K562 (cell line): ENCODE results near the gene TRMT1. TPM values are rescaled to one million over a fixed set of nuclear protein-coding genes. Genes with fewer than 3 reads are reported as not detected.

Experiments used
- BCOR ChIP-seq: fragments of 450-650 bp; IDR thresholded peaks from 2 replicates; pipeline ENCODE4 v1.6.1; 2016
- BRCA1 ChIP-seq, 2 experiments: fragments of 450-650 bp in 1 of 2; sonication (generic) in 1 of 2; formaldehyde crosslinking in 1 of 2; IDR thresholded peaks; 2 replicates each; pipeline versions ENCODE4 v1.5.0 to v1.6.1; 2017 to 2020; ENCODE audit warnings: mild to moderate bottlenecking in 1 of 2, missing genetic modification reagents in 1 of 2
- CHAMP1 ChIP-seq: fragments of 450-650 bp; IDR thresholded peaks from 2 replicates; pipeline ENCODE4 v1.6.1; 2016; ENCODE audit warnings: mild to moderate bottlenecking
- GABPB1 ChIP-seq: sonication (generic); formaldehyde crosslinking; IDR thresholded peaks from 2 replicates; pipeline ENCODE4 v1.8.0; 2022; ENCODE audit warnings: mild to moderate bottlenecking, missing genetic modification reagents
- RBFOX2 ChIP-seq: fragments of 200-400 bp; formaldehyde crosslinking; IDR thresholded peaks from 2 replicates; pipeline ENCODE4 v1.6.1; 2017; ENCODE audit warnings: low read depth, mild to moderate bottlenecking, low read length, moderate library complexity
- ZNF263 ChIP-seq: sonication (generic); formaldehyde crosslinking; IDR thresholded peaks from 2 replicates; pipeline ENCODE4 v1.8.0; 2022; ENCODE audit warnings: mild to moderate bottlenecking, missing genetic modification reagents, borderline replicate concordance
- polyA plus RNA-seq, 8 experiments: library from polyadenylated mRNA; depleted of rRNA in 4 of 8; stranded (reverse) in 5 of 8; unstranded in 3 of 8; fragments of >200 nt; fragmentation: Nextera tagmentation in 2 of 8; fragmentation: Illumina TruSeq in 1 of 8; extraction: Ambion mirVana in 2 of 8; extraction: Trizol in 1 of 8; gene quantifications; 2 replicates each; pipeline versions ENCODE4 v1.2.1 to v1.2.3, GENCODE V29; 2011 to 2014; ENCODE audit warnings: inconsistent platforms in 1 of 8, missing spikeins in 1 of 8
- total RNA-seq, 7 experiments: library from RNA; depleted of rRNA in 6 of 7; stranded (reverse); fragments of >200 nt in 6 of 7; fragmentation: Illumina TruSeq in 2 of 7; extraction: Trizol in 2 of 7; gene quantifications; 2 replicates each; pipeline versions ENCODE4 v1.2.1 to v1.2.3, GENCODE V29; 2011 to 2021; ENCODE audit warnings: low replicate concordance in 1 of 7

TRMT1 gene
- total and polyA plus RNA-seq, 9 of the 15 experiments (the other 6 are each of a cell fraction or from before 2014, with no cell fraction given), result 5.8 to 158 (median 54.3) TPM

GRCh38 chr19:13122980-13123957, 6.7 kb upstream of the TRMT1 start (continued):
- TF ChIP-seq CHAMP1 (no peak), GABPB1 (CRISPR knock-in tag) (no peak), BRCA1 (IDR thresholded peaks at IDR 0.05) (no peak), BRCA1 (CRISPR knock-in tag; IDR thresholded peaks at IDR 0.05) (no peak), ZNF263 (CRISPR knock-in tag) (peak; percentile 82), BCOR (peak; percentile 40; the same call in 1 of the 2 replicates), RBFOX2 (peak; percentile 56; the same call in 1 of the 2 replicates)
- TF ChIP-seq, all 486 proteins: peak for 7
